Gastroesophageal sphincter (tissue), 2 donors: Measurements from ENCODE around the gene P3H2.

ENCODE experiments used
- EP300 ChIP-seq: sonication (generic); formaldehyde crosslinking; IDR thresholded peaks from one replicate; pipeline ENCODE4 v1.6.1; 2017; ENCODE audit warnings: antibody characterized with exemption, mild to moderate bottlenecking
- POLR2A ChIP-seq, 2 donors: fragments of 450-650 bp; IDR thresholded peaks; one replicate each; pipeline ENCODE4 v1.6.1; 2017; ENCODE audit warnings: antibody characterized with exemption in 2 of 2, mild to moderate bottlenecking in 2 of 2, moderate library complexity in 1 of 2

- TF ChIP-seq EP300 = no peak
- TF ChIP-seq POLR2A (IDR thresholded peaks at IDR 0.05) = no peak
These were observed 31.8 kb downstream of the P3H2 start for GRCh38 chr3:190088890-190089289.
